HCT116 (cell line): ENCODE results near the gene HARS1. TPM values are rescaled to one million over a fixed set of nuclear protein-coding genes. Genes with fewer than 3 reads are reported as not detected.

ENCODE experiments used
- ATAC-seq: fragments of 200-7000 bp; cut with Tn5 transposase; 2 replicates; pipeline ENCODE4 v1.9.1; 2020; ENCODE audit warnings: mild to moderate bottlenecking, moderate library complexity
- BruUV-seq: library from RNA; stranded (reverse); fragments of 400-500 nt; replicated peaks from 2 replicates; lab custom pipeline; 2021; lab: Mats Ljungman, UMichigan
- CTCF ChIA-PET: fragments of 300-600 bp; sonication (Branson Sonifier 250); formaldehyde crosslinking; loops from one replicate; lab custom pipeline; 2021; ENCODE audit warnings: antibody characterized with exemption; lab: Charles Lee
- POLR2A ChIA-PET: fragments of 300-600, 350-600 bp; sonication (Branson Sonifier 250); formaldehyde crosslinking; loops from one replicate; lab custom pipeline; 2021; ENCODE audit warnings: antibody characterized with exemption; lab: Charles Lee
- RAD21 ChIA-PET, 2 experiments: fragments of 300-600 bp; sonication (Branson Sonifier 250); formaldehyde crosslinking; loops; one replicate each; lab custom pipeline; 2023; ENCODE audit warnings: low total read pairs in 2 of 2; ENCODE audit not compliant: uncharacterized antibody in 2 of 2, unreplicated experiment in 2 of 2, low non-redundant PET in 1 of 2; lab: Charles Lee
- DNase-seq: peaks from one replicate; pipeline ENCODE4 v3.0.0-alpha.2; 2010; ENCODE audit warnings: low read depth, low spot score
- H2AFZ ChIP-seq: fragments of 200-600 bp; shearing (Covaris generic), sonication (generic); 2 replicates; pipeline ENCODE4 v1.6.1; 2017; ENCODE audit warnings: low read depth, mixed run types, mixed read lengths, antibody characterized with exemption, low read length; ENCODE audit not compliant: poor library complexity, severe bottlenecking
- H3K27ac ChIP-seq: 2 replicates; pipeline ENCODE4 v1.5.1; 2012; ENCODE audit warnings: low read depth, low read length
- H3K27me3 ChIP-seq: fragments of 200-600 bp; sonication (generic); 2 replicates; pipeline ENCODE4 v1.6.1; 2016; ENCODE audit warnings: mixed run types, low read length, mixed read lengths; ENCODE audit not compliant: insufficient read depth
- H3K36me3 ChIP-seq, 2 experiments: fragments of 200-500 bp in 1 of 2; fragments of 200-600 bp in 1 of 2; sonication (Bioruptor generic) in 1 of 2; sonication (generic) in 1 of 2; 2 replicates each; pipeline versions ENCODE4 v1.5.1 to v1.6.1; 2014 to 2016; ENCODE audit warnings: low read length in 2 of 2, inconsistent platforms in 1 of 2, mixed read lengths in 1 of 2, mixed run types in 1 of 2; ENCODE audit not compliant: insufficient read depth in 2 of 2, control insufficient read depth in 1 of 2
- H3K4me1 ChIP-seq, 2 experiments: fragments of 200-600 bp in 1 of 2; sonication (generic) in 1 of 2; 2 replicates each; pipeline versions ENCODE4 v1.5.1 to v1.6.1; 2012 to 2017; ENCODE audit warnings: low read length in 2 of 2, inconsistent platforms in 1 of 2, mild to moderate bottlenecking in 1 of 2, mixed read lengths in 1 of 2, mixed run types in 1 of 2, moderate library complexity in 1 of 2; ENCODE audit not compliant: insufficient read depth in 2 of 2, control insufficient read depth in 1 of 2
- H3K4me2 ChIP-seq: fragments of 200-600 bp; sonication (generic); 2 replicates; pipeline ENCODE4 v1.6.1; 2017; ENCODE audit warnings: mixed run types, low read length, mixed read lengths
- H3K4me3 ChIP-seq, 2 experiments: fragments of 200-600 bp in 1 of 2; sonication (generic) in 1 of 2; replicated peaks in 1 of 2; 2 replicates each; pipeline ENCODE4 v1.5.1; 2011 to 2016; ENCODE audit warnings: low read length in 2 of 2, control low read depth in 1 of 2, low read depth in 1 of 2, mild to moderate bottlenecking in 1 of 2, mixed read lengths in 1 of 2, mixed run types in 1 of 2
- H3K79me2 ChIP-seq: fragments of 200-600 bp; sonication (generic); 2 replicates; pipeline ENCODE4 v1.6.1; 2017; ENCODE audit warnings: mild to moderate bottlenecking, mixed run types, low read length, moderate library complexity, mixed read lengths; ENCODE audit not compliant: insufficient read depth
- H3K9ac ChIP-seq: fragments of 200-600 bp; sonication (generic); 2 replicates; pipeline ENCODE4 v1.6.1; 2016; ENCODE audit warnings: low read length, mixed read lengths
- H3K9me2 ChIP-seq: fragments of 200-600 bp; sonication (generic), shearing (Covaris generic); 2 replicates; pipeline ENCODE4 v1.6.1; 2017; ENCODE audit warnings: mixed run types, mild to moderate bottlenecking, moderate library complexity; ENCODE audit not compliant: insufficient read depth
- H3K9me3 ChIP-seq, 2 experiments: fragments of 200-500 bp in 1 of 2; fragments of 200-600 bp in 1 of 2; sonication (Bioruptor generic) in 1 of 2; sonication (generic) in 1 of 2; 2 replicates each; pipeline ENCODE4 v1.6.1; 2014 to 2017; ENCODE audit warnings: low read length in 2 of 2, mixed read lengths in 2 of 2, inconsistent platforms in 1 of 2, low read depth in 1 of 2, mild to moderate bottlenecking in 1 of 2, mixed run types in 1 of 2, moderate library complexity in 1 of 2; ENCODE audit not compliant: control insufficient read depth in 1 of 2, insufficient read depth in 1 of 2
- H4K20me1 ChIP-seq: fragments of 200-600 bp; sonication (generic), shearing (Covaris generic); 2 replicates; pipeline ENCODE4 v1.6.1; 2017; ENCODE audit warnings: mixed run types, mild to moderate bottlenecking, moderate library complexity; ENCODE audit not compliant: insufficient read depth
- ATF3 ChIP-seq: IDR thresholded peaks from 2 replicates; pipeline ENCODE4 v1.6.1; 2012
- CTCF ChIP-seq, 3 experiments: fragments of 200-600 bp in 1 of 3; sonication (generic) in 1 of 3; IDR thresholded peaks in 2 of 3; conservative IDR thresholded peaks in 1 of 3; 2 replicates each; pipeline ENCODE4 v1.5.1; 2012 to 2017; ENCODE audit warnings: low read depth in 2 of 3, low read length in 2 of 3, antibody characterized with exemption in 1 of 3, borderline replicate concordance in 1 of 3, control low read depth in 1 of 3, mild to moderate bottlenecking in 1 of 3, mixed read lengths in 1 of 3, mixed run types in 1 of 3, moderate library complexity in 1 of 3; ENCODE audit not compliant: insufficient read depth in 1 of 3
- ELF1 ChIP-seq: IDR thresholded peaks from 2 replicates; pipeline ENCODE4 v1.6.1; 2012; ENCODE audit warnings: low read depth, borderline replicate concordance
- EZH2 ChIP-seq: fragments of 200-600 bp; sonication (generic); IDR thresholded peaks from 2 replicates; pipeline ENCODE4 v1.6.1; 2017; ENCODE audit warnings: antibody characterized with exemption, mixed run types
- EZH2phosphoT487 ChIP-seq: fragments of 200-600 bp; IDR thresholded peaks from 2 replicates; pipeline ENCODE4 v1.6.1; 2018; ENCODE audit warnings: antibody characterized with exemption, borderline replicate concordance
- FOSL1 ChIP-seq: IDR thresholded peaks from 2 replicates; pipeline ENCODE4 v1.6.1; 2012; ENCODE audit warnings: low read depth
- MAX ChIP-seq: IDR thresholded peaks from 2 replicates; pipeline ENCODE4 v1.6.1; 2012
- POLR2A ChIP-seq: IDR thresholded peaks from 2 replicates; pipeline ENCODE4 v1.7.0; 2011; ENCODE audit warnings: borderline replicate concordance; ENCODE audit not compliant: insufficient read depth, insufficient read length; ENCODE audit errors: extremely low read depth
- RAD21 ChIP-seq: IDR thresholded peaks from 2 replicates; pipeline ENCODE4 v1.6.1; 2012; ENCODE audit warnings: low read depth, mild to moderate bottlenecking
- REST ChIP-seq: IDR thresholded peaks from 2 replicates; pipeline ENCODE4 v1.6.1; 2012; ENCODE audit warnings: low read depth
- ZBTB33 ChIP-seq: IDR thresholded peaks from 2 replicates; pipeline ENCODE4 v1.6.1; 2011; ENCODE audit warnings: mild to moderate bottlenecking, low read length, moderate library complexity; ENCODE audit not compliant: insufficient replicate concordance; ENCODE audit errors: extremely low read depth
- ZFX ChIP-seq: fragments of 450-650 bp; IDR thresholded peaks from 2 replicates; pipeline ENCODE4 v1.6.1; 2017
- intact Hi-C: fragments of 100-400 bp; cut with micrococcal nuclease; formaldehyde crosslinking; loops from 2 replicates; pipeline ENCODE4 v1.10.0; 2022
- total RNA-seq: library from RNA; stranded (reverse); gene quantifications from one replicate; pipeline ENCODE4 v1.2.1, GENCODE V29; 2021; ENCODE audit not compliant: unreplicated experiment

Gene HARS1
- total RNA-seq, 1 experiment from 2014 or later: 91.1 TPM

GRCh38 chr5:140737486-140737885, 46.3 kb upstream of the HARS1 start:
- TF ChIP-seq EZH2phosphoT487 (no peak), POLR2A (no peak), ELF1 (no peak), ATF3 (no peak)
- no peak overlapping the region for H2AFZ ChIP-seq
- H3K4me2 ChIP-seq: no peak overlapping the region
- ATAC-seq (no peak), DNase-seq (no peak)
- no peaks in the 10 kb centered on the region for H3K79me2 ChIP-seq
- BruUV-seq: no TSS peak
- no peaks in the 10 kb centered on the region for H3K36me3 ChIP-seq
- no peak overlapping the region for H3K27ac ChIP-seq
- ChIA-PET POLR2A (no interaction called here), CTCF (no interaction called here), RAD21 (no interaction called here)
- no peaks in the 10 kb centered on the region for H3K9me2 ChIP-seq
- no peaks in the 10 kb centered on the region for H3K9me3 ChIP-seq
- no peaks in the 10 kb centered on the region for H3K4me1 ChIP-seq
- H3K27me3 ChIP-seq: no peaks in the 10 kb centered on the region
- no peaks in the 10 kb centered on the region for H4K20me1 ChIP-seq
- intact Hi-C loops: no loop called here
- H3K9ac ChIP-seq: no peak overlapping the region
- H3K4me3 ChIP-seq: no peak overlapping the region

GRCh38 chr5:140734354-140734753, 43.2 kb upstream of the HARS1 start:
- ChIA-PET POLR2A (no interaction called here), RAD21 (no interaction called here), CTCF (no interaction called here)
- TF ChIP-seq REST (no peak), EZH2 (no peak), CTCF (IDR thresholded peaks at IDR 0.05 in 2 of 3, conservative IDR thresholded peaks at IDR 0.05 in 1 of 3; ENCODE audit: borderline replicate concordance in 1 of 3, insufficient read depth in 1 of 3, low read depth in 2 of 3, low read length in 2 of 3) (peak; percentile 21 to 45 (median 22); a peak in 4 of 6 replicates), MAX (no peak), ZBTB33 (no peak), RAD21 (peak; percentile 59), ZFX (no peak), FOSL1 (no peak)
- no peaks in the 10 kb centered on the region for H3K9me2 ChIP-seq
- no peaks in the 10 kb centered on the region for H3K27me3 ChIP-seq
- H3K4me1 ChIP-seq: no peaks in the 10 kb centered on the region
- DNase-seq (no peak), ATAC-seq (peak; percentile 68)
- no peak overlapping the region for H3K4me2 ChIP-seq
- no peak overlapping the region for H3K4me3 ChIP-seq
- intact Hi-C loops: no loop called here
- no peaks in the 10 kb centered on the region for H3K79me2 ChIP-seq
- no peaks in the 10 kb centered on the region for H3K36me3 ChIP-seq
- no peaks in the 10 kb centered on the region for H3K9me3 ChIP-seq
- no peak overlapping the region for H3K27ac ChIP-seq
- BruUV-seq: no TSS peak
- no peak overlapping the region for H3K9ac ChIP-seq
- H4K20me1 ChIP-seq: no peaks in the 10 kb centered on the region
- H2AFZ ChIP-seq: no peak overlapping the region
